Astrocyte (in vitro differentiated cells and primary cell): Measurements from ENCODE around the gene ZAP70. TPM values are rescaled to one million over a fixed set of nuclear protein-coding genes. Genes with fewer than 3 reads are reported as not detected.

Source experiments
- DNase-seq: peaks from one replicate; pipeline ENCODE4 v3.0.0-alpha.2; 2010; ENCODE audit warnings: low read depth
- FAIRE-seq: peaks from 2 replicates; lab custom pipeline; 2011; peaks lifted over from hg19 to GRCh38; lab: Jason Lieb, UNC
- H2AFZ ChIP-seq: 2 replicates; pipeline ENCODE4 v1.6.0; 2012; ENCODE audit warnings: low read depth, low read length, inconsistent platforms
- H3K27ac ChIP-seq: 2 replicates; pipeline ENCODE4 v1.5.1; 2011; ENCODE audit warnings: low read depth, low read length, inconsistent platforms
- H3K27me3 ChIP-seq: 2 replicates; pipeline ENCODE4 v1.6.0; 2011; ENCODE audit warnings: low read length, inconsistent platforms; ENCODE audit not compliant: insufficient read depth
- H3K36me3 ChIP-seq: 2 replicates; pipeline ENCODE4 v1.5.1; 2011; ENCODE audit warnings: low read length, inconsistent platforms; ENCODE audit not compliant: insufficient read depth
- H3K4me1 ChIP-seq: 2 replicates; pipeline ENCODE4 v1.5.1; 2011; ENCODE audit warnings: low read length, inconsistent platforms; ENCODE audit not compliant: insufficient read depth
- H3K4me2 ChIP-seq: 2 replicates; pipeline ENCODE4 v1.6.0; 2012; ENCODE audit warnings: low read length, inconsistent platforms
- H3K4me3 ChIP-seq: 2 replicates; pipeline ENCODE4 v1.5.1; 2011; ENCODE audit warnings: low read depth, mild to moderate bottlenecking, low read length, inconsistent platforms; ENCODE audit not compliant: insufficient read depth
- H3K79me2 ChIP-seq: 2 replicates; pipeline ENCODE4 v1.6.0; 2012; ENCODE audit warnings: mild to moderate bottlenecking, low read length, inconsistent platforms; ENCODE audit not compliant: insufficient read depth
- H3K9ac ChIP-seq: 2 replicates; pipeline ENCODE4 v1.6.0; 2012; ENCODE audit warnings: mild to moderate bottlenecking, low read length, inconsistent platforms
- H3K9me3 ChIP-seq: 2 replicates; pipeline ENCODE4 v1.5.1; 2012; ENCODE audit warnings: low read depth, mild to moderate bottlenecking, low read length, inconsistent platforms; ENCODE audit not compliant: insufficient read depth
- H4K20me1 ChIP-seq: 2 replicates; pipeline ENCODE4 v1.6.0; 2012; ENCODE audit warnings: low read length, inconsistent platforms; ENCODE audit not compliant: insufficient read depth
- H3K27ac Mint-ChIP-seq: one replicate; pipeline ENCODE4 v1.8.0; 2021; ENCODE audit warnings: mild to moderate bottlenecking, mixed read lengths; ENCODE audit not compliant: unreplicated experiment
- H3K27me3 Mint-ChIP-seq: one replicate; pipeline ENCODE4 v1.8.0; 2021; ENCODE audit warnings: low read depth, mixed read lengths; ENCODE audit not compliant: unreplicated experiment
- H3K36me3 Mint-ChIP-seq: one replicate; pipeline ENCODE4 v1.8.0; 2021; ENCODE audit warnings: low read depth, mixed read lengths; ENCODE audit not compliant: unreplicated experiment
- H3K4me1 Mint-ChIP-seq: one replicate; pipeline ENCODE4 v1.8.0; 2021; ENCODE audit warnings: low read depth, mixed read lengths; ENCODE audit not compliant: unreplicated experiment
- H3K4me3 Mint-ChIP-seq: one replicate; pipeline ENCODE4 v1.8.0; 2021; ENCODE audit warnings: mild to moderate bottlenecking, moderate library complexity, mixed read lengths; ENCODE audit not compliant: unreplicated experiment
- H3K9me3 Mint-ChIP-seq: one replicate; pipeline ENCODE4 v1.8.0; 2021; ENCODE audit warnings: mild to moderate bottlenecking, mixed read lengths; ENCODE audit not compliant: unreplicated experiment
- EZH2 ChIP-seq: IDR thresholded peaks from 2 replicates; pipeline ENCODE4 v1.6.1; 2012; ENCODE audit warnings: mild to moderate bottlenecking, low read length, inconsistent platforms; ENCODE audit not compliant: insufficient read depth
- total RNA-seq: library from RNA; stranded (reverse); gene quantifications from 2 replicates; pipeline ENCODE4 v1.2.1, GENCODE V29; 2021
- TF ChIP-seq, protein P1 (sequence below): IDR thresholded peaks from 2 replicates; pipeline ENCODE4 v1.5.1; 2011; ENCODE audit warnings: low read depth, mild to moderate bottlenecking, inconsistent platforms, low read length, moderate library complexity; ENCODE audit not compliant: insufficient read depth

The ZAP70 gene
- total RNA-seq, 1 donor from 2014 or later, result 0.73 TPM

- DNase-seq, result no peak
- Mint-ChIP-seq H3K4me3 (no peak overlapping the region), H3K36me3 (no peaks in the 10 kb centered on the region), H3K27me3 (peaks cover 2% of the 10 kb centered on the region), H3K4me1 (peaks cover 2% of the 10 kb centered on the region), H3K27ac (no peak overlapping the region), H3K9me3 (no peaks in the 10 kb centered on the region)
- no peaks in the 10 kb centered on the region for H3K27me3 ChIP-seq
- H3K4me1 ChIP-seq, result no peaks in the 10 kb centered on the region
- H2AFZ ChIP-seq, result no peak overlapping the region
- no peaks in the 10 kb centered on the region for H3K36me3 ChIP-seq
- TF ChIP-seq, protein P1, sequence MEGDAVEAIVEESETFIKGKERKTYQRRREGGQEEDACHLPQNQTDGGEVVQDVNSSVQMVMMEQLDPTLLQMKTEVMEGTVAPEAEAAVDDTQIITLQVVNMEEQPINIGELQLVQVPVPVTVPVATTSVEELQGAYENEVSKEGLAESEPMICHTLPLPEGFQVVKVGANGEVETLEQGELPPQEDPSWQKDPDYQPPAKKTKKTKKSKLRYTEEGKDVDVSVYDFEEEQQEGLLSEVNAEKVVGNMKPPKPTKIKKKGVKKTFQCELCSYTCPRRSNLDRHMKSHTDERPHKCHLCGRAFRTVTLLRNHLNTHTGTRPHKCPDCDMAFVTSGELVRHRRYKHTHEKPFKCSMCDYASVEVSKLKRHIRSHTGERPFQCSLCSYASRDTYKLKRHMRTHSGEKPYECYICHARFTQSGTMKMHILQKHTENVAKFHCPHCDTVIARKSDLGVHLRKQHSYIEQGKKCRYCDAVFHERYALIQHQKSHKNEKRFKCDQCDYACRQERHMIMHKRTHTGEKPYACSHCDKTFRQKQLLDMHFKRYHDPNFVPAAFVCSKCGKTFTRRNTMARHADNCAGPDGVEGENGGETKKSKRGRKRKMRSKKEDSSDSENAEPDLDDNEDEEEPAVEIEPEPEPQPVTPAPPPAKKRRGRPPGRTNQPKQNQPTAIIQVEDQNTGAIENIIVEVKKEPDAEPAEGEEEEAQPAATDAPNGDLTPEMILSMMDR, result no peak
- no peak for TF ChIP-seq EZH2
- FAIRE-seq, result no peak
- H3K4me2 ChIP-seq, result no peak overlapping the region
- H4K20me1 ChIP-seq, result no peaks in the 10 kb centered on the region
- no peaks in the 10 kb centered on the region for H3K9me3 ChIP-seq
- H3K9ac ChIP-seq, result no peak overlapping the region
- no peak overlapping the region for H3K27ac ChIP-seq
- H3K4me3 ChIP-seq, result no peak overlapping the region
- no peaks in the 10 kb centered on the region for H3K79me2 ChIP-seq
Measured at GRCh38 chr2:97702731-97703470, 10.5 kb upstream of the ZAP70 start.

- Histone ChIP-seq H3K9ac (no peak overlapping the region), H3K4me3 (no peak overlapping the region), H3K9me3 (no peaks in the 10 kb centered on the region), H4K20me1 (no peaks in the 10 kb centered on the region), H3K36me3 (no peaks in the 10 kb centered on the region), H3K4me2 (no peak overlapping the region), H3K4me1 (no peaks in the 10 kb centered on the region), H3K79me2 (no peaks in the 10 kb centered on the region), H2AFZ (no peak overlapping the region), H3K27ac (no peak overlapping the region), H3K27me3 (no peaks in the 10 kb centered on the region)
- no peak for FAIRE-seq
- no peak for DNase-seq
- H3K4me3 Mint-ChIP-seq, result no peak overlapping the region
- TF ChIP-seq, protein P1, result no peak
- TF ChIP-seq EZH2, result no peak
- peaks cover 2% of the 10 kb centered on the region for H3K4me1 Mint-ChIP-seq
- no peak overlapping the region for H3K27ac Mint-ChIP-seq
- H3K27me3 Mint-ChIP-seq, result peaks cover 7% of the 10 kb centered on the region
- no peaks in the 10 kb centered on the region for H3K9me3 Mint-ChIP-seq
- H3K36me3 Mint-ChIP-seq, result no peaks in the 10 kb centered on the region
Measured at GRCh38 chr2:97703741-97704140, 9.6 kb upstream of the ZAP70 start.

DNA sequence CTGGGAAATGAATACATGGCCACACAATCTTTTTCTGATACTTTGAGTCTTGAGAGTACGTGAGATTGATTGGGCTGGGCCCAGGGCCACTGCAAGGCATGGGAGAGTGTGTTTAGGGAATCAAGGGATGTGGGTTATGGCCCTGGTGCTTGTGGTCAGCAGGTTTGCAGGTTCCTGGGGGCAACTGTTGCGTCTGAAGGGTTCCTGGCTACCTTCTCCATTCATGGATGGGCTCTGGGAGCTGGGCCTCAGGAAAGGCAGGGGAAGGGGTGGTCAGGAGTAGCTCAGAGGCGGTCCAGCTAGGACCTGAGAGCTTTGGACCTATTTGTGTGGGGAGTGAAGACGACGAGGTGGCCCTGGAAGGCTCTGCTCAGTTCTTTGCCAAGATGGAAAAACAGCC lies 8.4 kb upstream of the ZAP70 start:
- H3K4me2 ChIP-seq, result no peak overlapping the region
- no peak for DNase-seq
- H3K27ac Mint-ChIP-seq, result no peak overlapping the region
- no peak overlapping the region for H2AFZ ChIP-seq
- TF ChIP-seq EZH2, result no peak
- TF ChIP-seq, protein P1, result no peak
- no peaks in the 10 kb centered on the region for H3K27me3 ChIP-seq
- H3K27me3 Mint-ChIP-seq, result peaks cover 9% of the 10 kb centered on the region
- no peaks in the 10 kb centered on the region for H3K36me3 Mint-ChIP-seq
- no peak for FAIRE-seq
- no peak overlapping the region for H3K27ac ChIP-seq
- H3K4me3 Mint-ChIP-seq, result no peak overlapping the region
- no peaks in the 10 kb centered on the region for H3K9me3 Mint-ChIP-seq
- peaks cover under 1% of the 10 kb centered on the region for H3K4me1 Mint-ChIP-seq
- H3K9ac ChIP-seq, result no peak overlapping the region
- no peaks in the 10 kb centered on the region for H3K4me1 ChIP-seq
- H3K9me3 ChIP-seq, result no peaks in the 10 kb centered on the region
- H4K20me1 ChIP-seq, result no peaks in the 10 kb centered on the region
- no peak overlapping the region for H3K4me3 ChIP-seq
- no peaks in the 10 kb centered on the region for H3K79me2 ChIP-seq
- H3K36me3 ChIP-seq, result no peaks in the 10 kb centered on the region
